Pancreas (tissue), 10 donors: ENCODE data around the gene NLGN1. TPM values are rescaled to one million over a fixed set of nuclear protein-coding genes. Genes with fewer than 3 reads are reported as not detected.

Experiments used
- ATAC-seq, 4 donors: fragments of 200-7000 bp; cut with Tn5 transposase; one replicate each; pipeline versions ENCODE4 v1.8.0 to v1.9.1; 2020; ENCODE audit warnings: mild to moderate bottlenecking in 4 of 4, moderate library complexity in 4 of 4
- DNase-seq, 6 donors: peaks; one replicate each; pipeline ENCODE4 v3.0.0-alpha.2; 2020
- FAIRE-seq: peaks from 2 replicates; lab custom pipeline; 2012; peaks lifted over from hg19 to GRCh38; lab: Jason Lieb, UNC
- H3K27ac ChIP-seq, 4 donors: fragments of 200-600 bp; sonication (generic); 1 replicate in 3 of 4; 2 replicates in 1 of 4; pipeline versions ENCODE4 v1.5.0 to v1.8.0; 2020
- H3K27me3 ChIP-seq, 4 donors: fragments of 200-600 bp; one replicate each; pipeline ENCODE4 v1.8.0; 2021
- H3K36me3 ChIP-seq, 3 donors: fragments of 200-600 bp; sonication (generic) in 1 of 3; one replicate each; pipeline versions ENCODE4 v1.5.0 to v1.8.0; 2020 to 2021
- H3K4me1 ChIP-seq, 3 donors: fragments of 200-600 bp; one replicate each; pipeline ENCODE4 v1.8.0; 2021
- H3K4me3 ChIP-seq, 4 donors: fragments of 200-600 bp; sonication (generic) in 2 of 4; one replicate each; pipeline versions ENCODE4 v1.5.0 to v1.8.0; 2020 to 2021
- H3K9me3 ChIP-seq, 4 donors: fragments of 200-600 bp; one replicate each; pipeline ENCODE4 v1.8.0; 2021
- CTCF ChIP-seq, 4 donors: fragments of 200-600 bp; sonication (generic) in 3 of 4; IDR thresholded peaks; one replicate each; pipeline versions ENCODE4 v1.5.0 to v1.8.0; 2021; ENCODE audit warnings: antibody characterized with exemption in 4 of 4
- WGBS, 2 donors: extraction: QIAGEN DNeasy Blood & Tissue Kit; methylation state at CpG; one replicate each; pipeline ENCODE4 v1.1.7; 2013; 5-methylcytosine and 5-hydroxymethylcytosine counted together
- intact Hi-C, 3 donors: fragments of 100-400 bp; cut with DNase I; formaldehyde crosslinking; loops; one replicate each; pipeline versions ENCODE4 v1.11.1 to v1.14.2; 2022
- polyA plus RNA-seq, 2 donors: library from polyadenylated mRNA; stranded (reverse); fragments of 200-250 nt; gene quantifications; one replicate each; pipeline ENCODE4 v1.2.3, GENCODE V29; 2013
- total RNA-seq, 6 donors: library from RNA; stranded (reverse); fragmentation: NEBNext Ultra II Directional in 4 of 6; extraction: Animal tissue kit (Norgen Biotek cat#: 25700) in 4 of 6; gene quantifications; one replicate each; pipeline versions ENCODE4 v1.2.1 to v1.2.4, GENCODE V29; 2021 to 2023
- donor health status: healthy with polysubstance abuse.
- donor health status: DM: no; HTN: no; CAD: no; lungs with moderate emphysema.
- donor health status: DM: no; HTN: no; CAD: no.
- donor health status: control.
- donor health status: control.
- donor health status: Bipolar disorder and iron deficiency.
- donor health status: DM: yes; HTN: yes; CAD: no.
- donor health status: DM: no; HTN: no; CAD: no.
- donor health status: DM: no; HTN: no; CAD: no.
- donor health status: DM: yes; HTN: yes; CAD: no.

Gene NLGN1
- total and polyA plus RNA-seq, 8 donors: 0.49 to 2.3 (median 0.84) TPM

GRCh38 chr3:173467501-173467900, 70.0 kb downstream of the NLGN1 start:
- no peak for FAIRE-seq
- no peak for TF ChIP-seq CTCF (IDR thresholded peaks at IDR 0.05)

GRCh38 chr3:173473237-173473636, 75.7 kb downstream of the NLGN1 start:
- no peaks in the 10 kb centered on the region for H3K9me3 ChIP-seq
- no peak for TF ChIP-seq CTCF (IDR thresholded peaks at IDR 0.05)
- WGBS, 2 donors: 26 to 37% methylated on average over 1 of the region's 1 CpG
- H3K27me3 ChIP-seq: no peaks in the 10 kb centered on the region
- no peaks in the 10 kb centered on the region for H3K4me1 ChIP-seq
- no peak for DNase-seq
- no peaks in the 10 kb centered on the region for H3K36me3 ChIP-seq
- no peak for FAIRE-seq
- intact Hi-C loops: no loop called here
- H3K4me3 ChIP-seq: no peak overlapping the region
- H3K27ac ChIP-seq: no peak overlapping the region
- no peak for ATAC-seq

More at GRCh38 chr3:173467501-173467900, 70.0 kb downstream of the NLGN1 start:
- Histone ChIP-seq H3K27me3 (no peaks in the 10 kb centered on the region), H3K4me1 (no peaks in the 10 kb centered on the region), H3K4me3 (no peak overlapping the region), H3K36me3 (no peaks in the 10 kb centered on the region), H3K9me3 (no peaks in the 10 kb centered on the region), H3K27ac (no peak overlapping the region)
- intact Hi-C loops: no loop called here
- DNase-seq: no peak
- ATAC-seq: no peak

- FAIRE-seq (no peak), ATAC-seq (no peak), DNase-seq (no peak)
- Histone ChIP-seq H3K27me3 (no peaks in the 10 kb centered on the region), H3K4me3 (no peak overlapping the region), H3K27ac (no peak overlapping the region), H3K36me3 (no peaks in the 10 kb centered on the region), H3K4me1 (no peaks in the 10 kb centered on the region), H3K9me3 (no peaks in the 10 kb centered on the region)
- 41 to 52% methylated on average over 2 of the region's 2 CpGs for WGBS, 2 donors
- intact Hi-C loops: no loop called here
- no peak for TF ChIP-seq CTCF (IDR thresholded peaks at IDR 0.05)
Measured at GRCh38 chr3:173479301-173479700, 81.8 kb downstream of the NLGN1 start.

- H3K36me3 ChIP-seq: no peaks in the 10 kb centered on the region
- no peaks in the 10 kb centered on the region for H3K4me1 ChIP-seq
- H3K9me3 ChIP-seq: no peaks in the 10 kb centered on the region
- TF ChIP-seq CTCF (IDR thresholded peaks at IDR 0.05): no peak
- no peak overlapping the region for H3K27ac ChIP-seq
- intact Hi-C loops: no loop called here
- no peaks in the 10 kb centered on the region for H3K27me3 ChIP-seq
- 6 to 12% methylated on average over 1 of the region's 1 CpG for WGBS, 2 donors
- ATAC-seq (no peak), DNase-seq (no peak), FAIRE-seq (no peak)
- no peak overlapping the region for H3K4me3 ChIP-seq
Measured at GRCh38 chr3:173501931-173502489, 104.5 kb downstream of the NLGN1 start.

- 23 to 24% methylated on average over 4 of the region's 4 CpGs for WGBS, 2 donors
- ATAC-seq (no peak), FAIRE-seq (peak; percentile 13), DNase-seq (no peak)
- TF ChIP-seq CTCF (IDR thresholded peaks at IDR 0.05): no peak
- Histone ChIP-seq H3K4me1 (no peaks in the 10 kb centered on the region), H3K27ac (no peak overlapping the region), H3K9me3 (no peaks in the 10 kb centered on the region), H3K36me3 (no peaks in the 10 kb centered on the region), H3K4me3 (no peak overlapping the region), H3K27me3 (no peaks in the 10 kb centered on the region)
- intact Hi-C loops: no loop called here
Measured at GRCh38 chr3:173502983-173503568, 105.5 kb downstream of the NLGN1 start.
